ENCODE results near the gene GALNT8. TPM values are rescaled to one million over a fixed set of nuclear protein-coding genes. Genes with fewer than 3 reads are reported as not detected.

Gene GALNT8
- total and polyA plus RNA-seq, 2 of the 8 experiments (the other 6 are each of a cell fraction or from before 2014, with no cell fraction given), result 4.7 to 8.3 TPM

DNA sequence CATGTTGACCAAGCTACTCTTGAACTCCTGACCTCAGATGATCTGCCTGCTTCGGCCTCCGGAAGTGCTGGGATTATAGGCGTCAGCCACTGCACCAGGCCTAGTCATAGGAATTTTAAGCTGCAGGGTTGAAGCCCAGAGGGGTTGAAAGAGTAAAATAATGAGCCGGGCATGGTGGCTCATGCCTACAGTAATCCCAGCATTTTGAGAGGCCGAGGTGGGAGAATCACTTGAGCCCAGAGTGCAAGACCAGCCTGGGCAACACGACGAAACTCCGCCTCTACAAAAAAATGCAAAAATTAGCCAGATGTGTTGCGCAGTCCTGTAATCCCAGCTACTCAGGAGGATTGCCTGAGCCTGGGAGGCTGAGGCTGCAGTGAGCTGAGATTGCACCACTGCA is 69.6 kb downstream of the GALNT8 start:
- FAIRE-seq, result no peak
- no peak overlapping the region for H4K91ac ChIP-seq (replicated peaks; ENCODE audit: insufficient read length, low read length)
- H4K8ac ChIP-seq (ENCODE audit: extremely low read depth, insufficient read depth, low read length), result no peak overlapping the region
- no peak overlapping the region for H3K4me3 ChIP-seq (ENCODE audit: extremely low read depth in 1 of 4, insufficient read depth in 2 of 4, low read depth in 3 of 4, low read length in 4 of 4)
- H2BK15ac ChIP-seq (ENCODE audit: low read length), result no peak overlapping the region
- no peaks in the 10 kb centered on the region for H3K79me1 ChIP-seq (ENCODE audit: low read depth, low read length)
- ChIA-PET CTCF (ENCODE audit: partially characterized antibody) (no interaction called here), POLR2A (ENCODE audit: partially characterized antibody) (no interaction called here)
- no peaks in the 10 kb centered on the region for H4K20me1 ChIP-seq (replicated peaks in 1 of 2; ENCODE audit: control insufficient read depth in 1 of 2, insufficient read depth in 2 of 2, low read length in 2 of 2)
- H3K4me2 ChIP-seq (ENCODE audit: insufficient read depth in 1 of 2, low read depth in 2 of 2, low read length in 2 of 2), result no peak overlapping the region
- 0 out of 2 replicates have a peak, but pooled peaks cover 1% of the 10 kb centered on the region for H3K23me2 ChIP-seq (ENCODE audit: low read depth, low read length)
- H3K18ac ChIP-seq (ENCODE audit: extremely low read depth, low read length), result no peak overlapping the region
- no peak overlapping the region for H3K27ac ChIP-seq (ENCODE audit: low read depth, low read length)
- H3K4me1 ChIP-seq (replicated peaks in 1 of 4; ENCODE audit: control insufficient read depth in 3 of 4, insufficient read depth in 4 of 4, low read length in 3 of 4), result no peaks in the 10 kb centered on the region
- H2BK120ac ChIP-seq (replicated peaks; ENCODE audit: low read depth, low read length), result no peak overlapping the region
- 93% methylated on average over 9 of the region's 9 CpGs; no CpG with 5 or more reads in 1 of the 2 experiments for WGBS, 2 experiments (ENCODE audit: extremely low coverage in 1 of 2, insufficient coverage in 1 of 2, insufficient read length in 1 of 2, insufficient replicate concordance in 2 of 2, low coverage in 1 of 2, low lambda C conversion rate in 2 of 2, missing lambda C conversion rate in 1 of 2)
- no peak overlapping the region for H2BK12ac ChIP-seq (ENCODE audit: low read depth, low read length)
- H3K56ac ChIP-seq (replicated peaks; ENCODE audit: insufficient read length, low read depth, low read length), result no peak overlapping the region
- H2AFZ ChIP-seq (ENCODE audit: low read length), result no peak overlapping the region
- no peaks in the 10 kb centered on the region for H3K79me2 ChIP-seq (ENCODE audit: control insufficient read depth in 1 of 2, insufficient read depth in 2 of 2, low read length in 2 of 2)
- no peak overlapping the region for H3K23ac ChIP-seq (ENCODE audit: insufficient read length)
- peaks cover 0 to 5% of the 10 kb centered on the region in 2 experiments; a peak in 1 of 4 replicates for H3K9me3 ChIP-seq (ENCODE audit: insufficient read depth in 2 of 2, low read depth in 1 of 2, low read length in 1 of 2)
- DNase-seq (ENCODE audit: low read depth in 1 of 2, low spot score in 2 of 2), result no peak
- no peak overlapping the region for H2BK20ac ChIP-seq (ENCODE audit: low read length)
- TF ChIP-seq RXRA (IDR thresholded peaks at IDR 0.05; ENCODE audit: insufficient read depth, low read depth, low read length) (no peak), SP2 (IDR thresholded peaks at IDR 0.05; ENCODE audit: low read length) (no peak), BACH1 (IDR thresholded peaks at IDR 0.05; ENCODE audit: low read length) (no peak), SP4 (IDR thresholded peaks at IDR 0.05; ENCODE audit: low read length) (no peak), PHF8 (conservative IDR thresholded peaks at IDR 0.05; ENCODE audit: low read depth, low read length) (no peak), NRF1 (IDR thresholded peaks at IDR 0.05; ENCODE audit: low read depth, low read length) (no peak), ATF2 (IDR thresholded peaks at IDR 0.05; ENCODE audit: low read length) (no peak), JUN (IDR thresholded peaks at IDR 0.05; ENCODE audit: low read depth, low read length) (no peak), TAF7 (optimal IDR thresholded peaks at IDR 0.05; ENCODE audit: borderline replicate concordance, low read depth, low read length) (no peak)
- H2AK5ac ChIP-seq (ENCODE audit: low read depth, low read length), result no peak overlapping the region
- H3K36me3 ChIP-seq (ENCODE audit: control insufficient read depth in 2 of 4, insufficient read depth in 4 of 4, low read length in 3 of 4), result no peaks in the 10 kb centered on the region; a peak in 1 of 8 replicates
- no peak overlapping the region for H4K5ac ChIP-seq (ENCODE audit: insufficient read length, low read depth, low read length)
- H3K9ac ChIP-seq (replicated peaks in 1 of 4; ENCODE audit: extremely low read depth in 1 of 4, low read depth in 3 of 4, low read length in 3 of 4), result no peak overlapping the region
- no peak overlapping the region for H3K4ac ChIP-seq (replicated peaks; ENCODE audit: insufficient read length, low read depth, low read length)
- no peak overlapping the region for H2BK5ac ChIP-seq (ENCODE audit: low read depth, low read length)
- H3K27me3 ChIP-seq (replicated peaks in 1 of 4; ENCODE audit: control insufficient read depth in 3 of 4, extremely low read depth in 1 of 4, insufficient read depth in 3 of 4, low read length in 3 of 4), result no peaks in the 10 kb centered on the region
- no peak overlapping the region for H3K14ac ChIP-seq (ENCODE audit: insufficient read length)

Data from H1 (cell line).